MM.1S (cell line): Measurements from ENCODE around the gene KPNA1.

ENCODE experiments used
- DNase-seq: peaks from one replicate; pipeline ENCODE4 v3.0.0-alpha.2; 2015
- H2AFZ ChIP-seq: fragments of 300-600 bp; sonication (generic); 2 replicates; pipeline ENCODE4 v1.6.0; 2016; ENCODE audit warnings: antibody characterized with exemption, low read length
- H3F3A ChIP-seq: fragments of 300-600 bp; sonication (generic); 2 replicates; pipeline ENCODE4 v1.6.1; 2016; ENCODE audit warnings: mild to moderate bottlenecking, antibody characterized with exemption, low read length, moderate library complexity, mixed read lengths; ENCODE audit not compliant: insufficient read depth
- H3K27ac ChIP-seq: fragments of 300-600 bp; sonication (generic); 2 replicates; pipeline ENCODE4 v1.5.1; 2016; ENCODE audit warnings: mild to moderate bottlenecking, low read length
- H3K27me3 ChIP-seq: fragments of 300-600 bp; sonication (generic); replicated peaks from 2 replicates; pipeline ENCODE4 v1.6.0; 2016; ENCODE audit warnings: low read length; ENCODE audit not compliant: insufficient read depth
- H3K36me3 ChIP-seq: fragments of 300-600 bp; sonication (generic); replicated peaks from 2 replicates; pipeline ENCODE4 v1.6.1; 2016; ENCODE audit warnings: mild to moderate bottlenecking, low read length, mixed read lengths; ENCODE audit not compliant: insufficient read depth
- H3K4me1 ChIP-seq: fragments of 300-600 bp; sonication (generic); 2 replicates; pipeline ENCODE4 v1.6.1; 2016; ENCODE audit warnings: low read length, mixed read lengths
- H3K4me2 ChIP-seq: fragments of 300-600 bp; sonication (generic); 2 replicates; pipeline ENCODE4 v1.6.0; 2016; ENCODE audit warnings: low read depth, low read length
- H3K4me3 ChIP-seq: fragments of 300-600 bp; sonication (generic); 2 replicates; pipeline ENCODE4 v1.5.1; 2016; ENCODE audit warnings: low read length, mixed read lengths
- H3K79me2 ChIP-seq: fragments of 300-600 bp; sonication (generic); 2 replicates; pipeline ENCODE4 v1.6.1; 2016; ENCODE audit warnings: mixed run types, low read length, mixed read lengths
- H3K9ac ChIP-seq: fragments of 300-600 bp; sonication (generic); 2 replicates; pipeline ENCODE4 v1.6.1; 2016; ENCODE audit warnings: low read length, mixed read lengths
- H3K9me2 ChIP-seq: fragments of 300-600 bp; sonication (generic); replicated peaks from 2 replicates; pipeline ENCODE4 v1.6.1; 2016; ENCODE audit warnings: mild to moderate bottlenecking, low read length, mixed read lengths; ENCODE audit not compliant: insufficient read depth
- H3K9me3 ChIP-seq: fragments of 300-600 bp; sonication (generic); replicated peaks from 2 replicates; pipeline ENCODE4 v1.6.1; 2016; ENCODE audit warnings: mild to moderate bottlenecking, low read length, mixed read lengths; ENCODE audit not compliant: insufficient read depth
- H4K20me1 ChIP-seq: fragments of 300-600 bp; sonication (generic); 2 replicates; pipeline ENCODE4 v1.6.1; 2016; ENCODE audit warnings: mild to moderate bottlenecking, low read length, moderate library complexity, mixed read lengths; ENCODE audit not compliant: insufficient read depth
- EZH2 ChIP-seq: fragments of 300-600 bp; sonication (generic); optimal IDR thresholded peaks from 2 replicates; pipeline ENCODE3; 2017; ENCODE audit warnings: low read depth, mild to moderate bottlenecking, antibody characterized with exemption, low read length, mixed read lengths
- EZH2phosphoT487 ChIP-seq: fragments of 300-600 bp; sonication (generic); IDR thresholded peaks from 2 replicates; pipeline ENCODE4 v1.6.1; 2018; ENCODE audit warnings: antibody characterized with exemption, low read length
- TF ChIP-seq, protein P1 (sequence below): fragments of 300-600 bp; sonication (generic); IDR thresholded peaks from 2 replicates; pipeline ENCODE4 v1.5.1; 2016; ENCODE audit warnings: antibody characterized with exemption, low read length, mixed read lengths

The KPNA1 gene

DNA sequence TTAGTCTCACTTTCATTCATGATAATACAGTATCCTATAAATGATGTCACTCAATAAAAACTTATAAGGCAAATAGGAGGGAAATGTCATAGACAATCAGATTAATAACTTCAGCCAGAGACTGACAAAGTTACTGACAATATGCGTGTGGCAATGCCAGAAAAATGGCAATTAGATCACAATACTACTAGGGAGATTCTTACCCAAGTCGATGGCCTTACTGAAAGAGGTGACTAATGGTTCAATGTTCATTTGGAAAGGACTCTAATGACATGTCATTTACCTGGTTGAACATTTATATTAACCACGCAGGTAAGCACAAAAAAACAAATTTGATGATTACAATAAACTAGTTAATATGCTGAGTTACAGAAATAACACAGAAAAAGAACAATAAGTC, 52.9 kb downstream of the KPNA1 start:
- Histone ChIP-seq H2AFZ (no peak overlapping the region), H3K9ac (no peak overlapping the region), H3F3A (no peaks in the 10 kb centered on the region), H3K4me3 (no peak overlapping the region), H3K4me1 (no peaks in the 10 kb centered on the region), H3K27ac (no peak overlapping the region), H3K9me2 (no peaks in the 10 kb centered on the region), H3K4me2 (no peak overlapping the region), H4K20me1 (no peaks in the 10 kb centered on the region), H3K9me3 (no peaks in the 10 kb centered on the region), H3K79me2 (no peaks in the 10 kb centered on the region), H3K27me3 (no peaks in the 10 kb centered on the region), H3K36me3 (no peaks in the 10 kb centered on the region; the same call in 1 of the 2 replicates)
- no peak for DNase-seq
- no peak for TF ChIP-seq EZH2
- TF ChIP-seq, protein P1, sequence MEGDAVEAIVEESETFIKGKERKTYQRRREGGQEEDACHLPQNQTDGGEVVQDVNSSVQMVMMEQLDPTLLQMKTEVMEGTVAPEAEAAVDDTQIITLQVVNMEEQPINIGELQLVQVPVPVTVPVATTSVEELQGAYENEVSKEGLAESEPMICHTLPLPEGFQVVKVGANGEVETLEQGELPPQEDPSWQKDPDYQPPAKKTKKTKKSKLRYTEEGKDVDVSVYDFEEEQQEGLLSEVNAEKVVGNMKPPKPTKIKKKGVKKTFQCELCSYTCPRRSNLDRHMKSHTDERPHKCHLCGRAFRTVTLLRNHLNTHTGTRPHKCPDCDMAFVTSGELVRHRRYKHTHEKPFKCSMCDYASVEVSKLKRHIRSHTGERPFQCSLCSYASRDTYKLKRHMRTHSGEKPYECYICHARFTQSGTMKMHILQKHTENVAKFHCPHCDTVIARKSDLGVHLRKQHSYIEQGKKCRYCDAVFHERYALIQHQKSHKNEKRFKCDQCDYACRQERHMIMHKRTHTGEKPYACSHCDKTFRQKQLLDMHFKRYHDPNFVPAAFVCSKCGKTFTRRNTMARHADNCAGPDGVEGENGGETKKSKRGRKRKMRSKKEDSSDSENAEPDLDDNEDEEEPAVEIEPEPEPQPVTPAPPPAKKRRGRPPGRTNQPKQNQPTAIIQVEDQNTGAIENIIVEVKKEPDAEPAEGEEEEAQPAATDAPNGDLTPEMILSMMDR: no peak

GRCh38 chr3:122458992-122459391, 55.7 kb downstream of the KPNA1 start:
- no peak for TF ChIP-seq EZH2
- TF ChIP-seq EZH2phosphoT487: no peak
- TF ChIP-seq, protein P1: peak; percentile 28
- no peak for DNase-seq
- H3K36me3 ChIP-seq: no peaks in the 10 kb centered on the region; the same call in 1 of the 2 replicates
- H3K4me2 ChIP-seq: no peak overlapping the region
- H2AFZ ChIP-seq: no peak overlapping the region
- H3F3A ChIP-seq: no peaks in the 10 kb centered on the region
- H3K27ac ChIP-seq: no peak overlapping the region
- H3K4me1 ChIP-seq: no peaks in the 10 kb centered on the region
- no peaks in the 10 kb centered on the region for H4K20me1 ChIP-seq
- no peaks in the 10 kb centered on the region for H3K79me2 ChIP-seq
- no peaks in the 10 kb centered on the region for H3K9me3 ChIP-seq
- H3K9ac ChIP-seq: no peak overlapping the region
- no peaks in the 10 kb centered on the region for H3K9me2 ChIP-seq
- H3K4me3 ChIP-seq: no peak overlapping the region
- no peaks in the 10 kb centered on the region for H3K27me3 ChIP-seq

DNA sequence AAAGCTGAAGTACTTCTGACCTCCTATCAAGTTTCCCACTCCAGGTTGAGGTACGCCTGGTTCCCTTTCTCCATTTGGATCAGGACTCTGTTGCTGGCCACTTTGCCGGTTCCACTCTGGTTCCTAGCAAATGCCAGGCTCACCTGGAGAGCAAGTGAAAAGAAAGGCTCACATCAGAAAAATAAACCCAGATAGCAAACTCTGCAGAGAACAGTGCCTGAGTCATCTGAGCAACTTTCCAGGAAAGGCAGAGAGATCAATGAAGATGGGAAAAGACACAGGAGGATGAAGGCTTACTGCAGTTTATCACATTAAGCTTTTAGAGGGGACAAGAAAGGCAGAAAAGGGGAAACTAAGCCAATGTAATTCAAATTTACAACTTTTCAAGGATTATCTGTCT, 57.0 kb downstream of the KPNA1 start:
- DNase-seq: no peak
- H3K4me3 ChIP-seq: no peak overlapping the region
- no peak overlapping the region for H3K4me2 ChIP-seq
- TF ChIP-seq EZH2phosphoT487 (no peak), EZH2 (no peak)
- TF ChIP-seq, protein P1: no peak
- no peaks in the 10 kb centered on the region; the same call in 1 of the 2 replicates for H3K36me3 ChIP-seq
- no peak overlapping the region for H2AFZ ChIP-seq
- H3K27ac ChIP-seq: no peak overlapping the region
- no peaks in the 10 kb centered on the region for H3K9me2 ChIP-seq
- H3K4me1 ChIP-seq: no peaks in the 10 kb centered on the region
- no peaks in the 10 kb centered on the region for H3F3A ChIP-seq
- no peak overlapping the region for H3K9ac ChIP-seq
- H3K79me2 ChIP-seq: no peaks in the 10 kb centered on the region
- H3K27me3 ChIP-seq: no peaks in the 10 kb centered on the region
- H3K9me3 ChIP-seq: no peaks in the 10 kb centered on the region
- no peaks in the 10 kb centered on the region for H4K20me1 ChIP-seq
